ENCODE results near the gene TARM1.
"Not testable (repeated sequence)": the region's sequence is repeated elsewhere in the genome, so short reads cannot be mapped to it uniquely, and the experiment has no call there.

Gene TARM1

GRCh38 chr19:54081032-54081431 is at the start of gene TARM1:
Gene TARM1 (minus strand): TSS chr19:54081365. CDS start chr19:54081340, 25 bp downstream.
- no peak for DNase-seq

DNA sequence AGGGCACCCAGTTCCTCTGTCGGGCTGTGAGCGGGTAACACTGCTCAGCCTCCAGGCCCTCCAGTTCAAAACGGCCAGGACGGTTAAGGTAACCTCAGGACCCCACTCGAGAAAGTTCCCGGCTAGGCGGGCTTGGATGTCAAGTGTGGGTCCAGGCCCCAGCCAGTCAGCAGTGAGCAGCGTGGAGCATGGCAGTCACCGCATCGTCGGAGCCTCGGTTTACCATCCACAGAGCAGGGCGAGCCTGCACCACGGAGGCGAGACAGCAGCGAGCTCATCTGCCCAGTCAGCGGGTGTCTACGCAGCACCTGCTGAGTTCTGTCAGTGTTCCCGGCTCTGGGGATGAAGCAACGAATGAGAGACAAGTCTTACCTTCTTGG is 48.4 kb upstream of the TARM1 start:
- DNase-seq: no peak

- DNase-seq: no peak
Observed at GRCh38 chr19:54128796-54129616, 47.8 kb upstream of the TARM1 start.

DNA sequence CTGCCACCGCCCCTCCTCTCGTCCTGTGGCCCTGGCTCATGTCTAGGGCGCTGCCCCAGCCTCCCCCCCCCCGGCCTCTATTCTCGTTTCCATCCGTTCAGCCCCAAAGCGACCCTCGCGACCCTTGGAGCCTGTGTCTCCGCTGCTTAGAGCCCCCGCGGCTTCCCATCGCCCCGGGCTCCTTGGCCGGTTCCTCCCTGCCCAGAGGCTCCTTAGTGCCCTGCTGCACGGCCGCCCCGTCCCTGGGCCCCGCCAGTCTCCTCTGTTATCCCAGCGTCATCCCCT is 47.2 kb upstream of the TARM1 start:
- DNase-seq: no peak

DNA sequence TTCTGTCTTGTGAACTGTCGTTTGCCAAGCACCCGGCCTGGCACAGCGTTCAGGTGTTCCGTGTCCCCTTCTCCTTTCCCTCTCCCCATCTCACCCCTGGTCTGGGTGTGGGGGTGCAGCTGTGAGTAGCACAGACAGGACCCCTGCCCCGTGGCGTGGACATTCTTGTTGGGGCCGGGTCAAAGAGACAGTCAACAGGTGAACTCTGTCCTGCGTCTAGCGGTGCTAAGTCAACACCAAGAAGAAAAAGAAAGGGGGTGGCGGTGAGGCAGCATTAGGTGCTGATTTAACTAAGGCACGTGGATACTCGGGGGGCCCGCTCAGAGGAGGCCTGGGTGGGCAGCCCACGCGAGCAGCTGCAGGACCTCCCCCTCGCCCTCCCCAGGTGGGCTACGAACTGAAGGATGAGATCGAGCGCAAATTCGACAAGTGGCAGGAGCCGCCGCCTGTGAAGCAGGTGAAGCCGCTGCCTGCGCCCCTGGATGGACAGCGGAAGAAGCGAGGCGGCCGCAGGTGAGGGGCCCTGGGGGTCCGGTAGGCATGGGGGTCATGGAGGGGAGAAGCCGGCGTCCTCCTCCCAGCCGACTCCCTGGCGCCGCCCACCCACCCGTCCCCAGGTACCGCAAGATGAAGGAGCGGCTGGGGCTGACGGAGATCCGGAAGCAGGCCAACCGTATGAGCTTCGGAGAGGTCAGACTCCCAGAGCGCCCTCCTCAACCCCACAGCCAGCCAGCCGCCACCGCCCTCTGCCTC is 46.7 kb upstream of the TARM1 start:
- no peak for DNase-seq

- DNase-seq: no peak
Observed at GRCh38 chr19:54125713-54126112, 44.5 kb upstream of the TARM1 start.

DNA sequence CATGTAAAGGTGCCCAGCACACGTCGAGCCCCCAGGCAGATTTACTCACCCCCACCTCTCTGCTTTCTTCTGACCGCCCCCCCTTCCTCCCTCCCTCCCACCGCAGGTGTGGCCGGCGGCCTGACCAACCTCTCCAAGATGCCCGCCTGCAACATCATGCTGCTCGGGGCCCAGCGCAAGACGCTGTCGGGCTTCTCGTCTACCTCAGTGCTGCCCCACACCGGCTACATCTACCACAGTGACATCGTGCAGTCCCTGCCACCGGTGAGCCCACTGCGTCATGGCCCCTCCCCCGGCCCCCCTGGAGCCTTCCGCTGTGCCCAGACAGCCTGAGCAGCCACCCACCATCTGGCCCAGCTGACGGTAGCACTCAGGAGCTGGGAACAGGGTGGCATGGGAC is 43.2 kb upstream of the TARM1 start:
- no peak for DNase-seq

DNA sequence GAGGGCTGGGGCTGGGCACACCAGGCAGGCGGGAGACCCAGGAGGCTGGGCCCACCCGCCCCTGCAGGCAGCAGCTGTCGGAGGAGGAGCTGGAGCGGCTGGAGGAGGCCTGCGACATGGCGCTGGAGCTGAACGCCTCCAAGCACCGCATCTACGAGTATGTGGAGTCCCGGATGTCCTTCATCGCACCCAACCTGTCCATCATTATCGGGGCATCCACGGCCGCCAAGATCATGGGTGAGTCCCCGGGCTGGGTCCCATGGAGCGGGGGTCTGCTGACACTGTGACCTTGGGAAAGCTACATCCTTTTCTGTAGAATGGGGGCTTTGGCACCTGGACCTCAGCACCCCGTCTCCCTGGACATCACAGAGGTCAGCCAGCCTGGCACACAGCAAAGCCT is 42.5 kb upstream of the TARM1 start:
- no peak for DNase-seq

DNA sequence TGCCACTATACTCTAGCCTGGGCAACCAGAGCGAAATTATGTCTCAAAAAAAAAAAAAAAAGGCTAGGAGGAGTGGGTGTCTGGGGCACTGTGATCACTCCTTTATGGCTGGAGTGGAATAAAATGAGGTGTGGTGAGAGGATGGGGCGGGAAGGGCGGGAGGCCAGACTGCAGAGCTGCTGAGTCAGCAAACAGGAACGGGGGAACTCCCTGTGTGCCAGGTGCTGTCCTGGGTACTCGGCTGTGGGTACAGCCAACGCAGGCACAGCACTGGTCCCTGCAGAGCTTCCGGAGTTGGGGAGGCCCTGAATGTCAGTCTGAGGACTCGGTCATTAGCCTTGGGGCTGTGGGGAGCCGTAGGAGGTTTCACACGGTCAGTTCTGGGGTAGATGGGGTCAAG is 40.1 kb upstream of the TARM1 start:
- DNase-seq: no peak

DNA sequence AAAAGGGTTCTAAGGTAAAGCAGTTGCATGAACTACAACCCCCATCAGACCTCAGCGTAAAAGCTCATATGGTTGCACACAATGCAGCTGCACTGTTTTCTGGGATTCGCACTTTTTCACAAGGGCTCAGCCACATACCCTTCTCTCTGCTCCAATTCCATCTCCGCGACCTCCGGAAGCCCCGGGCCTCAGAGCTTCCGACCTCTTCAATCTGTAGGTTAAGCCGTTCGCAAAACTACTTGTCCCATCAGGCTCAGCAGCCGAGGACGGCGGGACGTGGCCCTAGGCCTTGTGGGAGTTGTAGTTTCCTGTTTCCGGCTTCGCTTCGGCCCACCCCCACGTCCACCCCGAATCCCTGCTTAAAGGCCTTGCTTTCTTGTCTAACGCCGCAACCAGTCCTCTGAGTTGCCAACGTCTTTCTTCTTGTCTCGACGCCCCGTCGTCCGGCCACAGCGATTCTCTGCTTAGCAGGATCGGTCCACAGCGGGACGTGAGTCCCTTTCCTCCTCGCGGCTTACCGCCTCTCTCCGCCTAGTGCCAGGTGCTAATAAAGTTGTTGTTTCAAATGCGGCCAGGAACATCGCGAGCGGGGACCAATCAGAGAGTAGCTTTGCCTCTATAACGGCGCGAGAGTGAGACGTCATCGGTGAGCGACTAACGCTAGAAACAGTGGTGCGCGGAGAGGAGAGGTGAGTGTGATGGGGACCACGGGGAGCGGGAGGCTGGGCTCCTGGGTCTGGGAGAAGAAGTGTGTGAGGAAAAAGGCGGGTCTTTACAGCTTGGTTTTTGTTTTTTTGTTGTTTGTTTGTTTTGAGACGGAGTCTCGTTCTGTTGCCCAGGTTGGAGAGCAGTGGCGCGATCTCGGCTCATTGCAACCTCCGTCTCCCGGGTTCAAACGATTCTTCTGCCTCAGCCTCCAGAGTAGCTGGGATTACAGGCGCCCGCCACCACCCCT is 34.2 kb upstream of the TARM1 start, which contains the start of the genes PRPF31 and TFPT:
Gene PRPF31, plus strand, starts transcription at position 646 of the 955 bp plus-strand sequence. CDS start 2,525 bp downstream, outside the sequence.
Gene TFPT, minus strand, starts transcription at position 549 of the 955 bp plus-strand sequence. Its CDS starts 388 bp downstream, at position 161.
- peak; percentile 97 for DNase-seq

DNA sequence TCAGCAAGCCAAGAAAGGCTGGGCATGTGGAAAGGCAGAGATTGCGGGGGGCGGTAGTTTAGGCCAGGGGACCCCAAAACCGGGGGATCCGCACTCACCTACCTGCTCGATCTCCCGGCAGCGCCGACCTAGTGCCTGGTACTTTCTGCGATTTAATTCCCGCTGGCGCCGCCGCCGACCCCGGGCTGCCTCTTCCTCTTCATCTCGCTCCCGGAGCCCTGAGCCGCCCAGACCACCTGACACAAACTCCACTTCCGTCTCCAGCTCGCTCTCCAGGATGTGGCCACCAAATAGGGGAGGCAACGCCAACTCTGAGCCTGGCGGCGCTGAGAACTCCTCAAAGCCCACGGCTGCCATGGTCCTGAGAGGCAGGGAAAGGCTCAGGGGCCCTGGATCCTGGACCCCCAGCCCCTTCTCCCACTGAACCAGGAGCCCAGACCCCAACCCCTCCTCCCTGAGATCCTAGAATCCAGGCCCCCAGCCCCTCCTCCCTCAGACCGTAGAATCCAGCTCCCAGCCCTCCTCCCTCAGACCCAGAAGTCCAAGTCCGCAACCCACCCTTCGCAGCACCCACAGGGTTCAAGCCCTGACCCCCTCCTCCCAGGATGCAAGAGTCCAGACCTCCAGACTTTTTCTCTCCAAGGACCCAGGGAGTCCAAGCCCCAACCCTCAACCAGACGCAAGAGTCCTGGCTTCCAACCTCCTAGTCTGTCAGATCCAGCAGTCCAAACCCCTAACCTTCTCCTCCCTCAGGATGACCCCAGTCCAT is 33.4 kb upstream of the TARM1 start:
- peak; percentile 23 for DNase-seq

DNA sequence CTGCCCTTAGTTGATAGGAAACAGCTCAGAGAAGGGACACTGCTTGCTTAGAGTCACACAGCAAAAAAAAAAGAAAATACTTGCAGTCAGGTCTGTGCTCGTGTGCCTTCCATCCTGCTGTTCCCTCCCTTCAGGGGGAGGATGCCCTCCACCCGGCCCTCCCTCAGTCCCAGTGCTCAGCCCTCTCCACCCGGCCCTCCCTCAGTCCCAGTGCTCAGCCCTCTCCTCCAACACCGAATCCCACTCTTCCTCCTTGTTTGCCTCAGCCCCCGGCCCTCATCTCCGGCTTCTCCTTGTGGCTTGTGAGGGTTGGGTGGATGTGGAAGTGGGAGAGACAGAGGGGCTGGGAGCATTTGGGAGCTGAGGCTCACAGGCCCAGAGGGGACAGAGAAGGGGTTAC is 28.5 kb upstream of the TARM1 start:
- DNase-seq: no peak

DNA sequence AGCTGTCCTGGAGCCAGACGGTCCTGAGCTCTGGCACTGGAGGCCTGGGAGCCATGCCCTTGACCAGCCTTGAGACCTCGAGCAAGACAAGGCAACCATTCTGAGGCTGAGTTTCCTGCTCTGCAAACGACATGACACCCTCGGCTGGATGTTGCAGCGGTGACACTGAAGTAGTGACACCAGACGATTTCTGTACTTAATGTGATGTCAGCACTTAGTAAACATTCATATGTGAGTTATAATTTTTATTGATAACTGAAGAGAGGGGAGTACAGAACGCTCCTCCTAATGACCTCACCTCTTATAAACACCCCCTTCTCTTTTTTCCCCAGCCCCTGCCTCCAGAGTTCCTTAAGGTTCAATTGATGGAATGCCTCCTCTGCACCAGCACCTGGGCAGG is 27.3 kb upstream of the TARM1 start:
- no peak for DNase-seq

DNA sequence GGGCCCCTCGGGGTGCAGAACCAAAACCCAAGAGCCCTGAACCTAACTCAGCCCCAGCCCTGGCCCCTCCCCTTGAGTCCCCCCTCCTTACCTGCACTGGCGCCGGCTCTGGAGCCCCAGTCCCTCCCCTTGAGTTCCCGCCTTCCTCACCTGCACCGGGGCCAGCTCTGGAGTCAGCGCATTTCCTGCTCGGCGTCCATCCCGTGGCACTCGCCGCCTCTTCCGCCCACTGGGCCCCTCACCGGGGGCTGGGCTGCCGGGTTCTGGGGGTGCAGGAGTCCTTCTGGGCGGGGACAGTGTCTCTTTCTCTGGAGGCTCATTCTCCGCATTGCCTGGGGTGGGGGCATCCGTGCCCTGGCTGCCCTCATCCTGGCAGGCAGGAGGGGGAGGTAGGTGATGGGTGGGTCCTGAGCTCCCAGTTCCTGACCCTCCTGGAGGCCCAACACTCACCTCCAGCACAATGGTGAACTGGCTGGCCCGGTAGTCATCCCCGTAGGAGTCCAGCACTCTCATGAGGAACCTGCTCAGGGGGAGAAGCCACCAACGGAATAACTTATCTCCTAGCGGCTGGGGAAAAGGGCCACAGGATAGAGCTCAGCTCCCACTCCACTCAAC is 26.8 kb upstream of the TARM1 start:
- DNase-seq: no peak

DNA sequence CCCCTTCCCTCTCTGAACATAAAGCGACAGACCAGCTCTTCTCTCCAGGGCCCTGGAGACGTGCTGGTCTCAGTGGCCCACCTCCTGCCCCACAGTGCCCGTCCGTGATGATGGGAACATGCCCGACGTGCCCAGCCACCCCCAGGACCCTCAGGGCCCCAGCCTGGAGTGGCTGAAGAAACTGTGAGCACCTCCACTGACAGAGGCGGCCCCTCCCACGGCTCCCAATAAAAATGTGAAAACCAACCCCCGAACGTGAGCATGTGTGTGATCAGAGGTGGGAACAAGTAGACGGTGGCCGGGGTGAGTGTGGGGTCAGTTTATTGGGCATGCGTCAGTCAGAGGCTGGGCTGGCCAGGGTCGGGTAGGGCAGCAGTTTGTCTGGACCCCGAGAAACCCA is 25.6 kb upstream of the TARM1 start:
- DNase-seq: no peak

DNA sequence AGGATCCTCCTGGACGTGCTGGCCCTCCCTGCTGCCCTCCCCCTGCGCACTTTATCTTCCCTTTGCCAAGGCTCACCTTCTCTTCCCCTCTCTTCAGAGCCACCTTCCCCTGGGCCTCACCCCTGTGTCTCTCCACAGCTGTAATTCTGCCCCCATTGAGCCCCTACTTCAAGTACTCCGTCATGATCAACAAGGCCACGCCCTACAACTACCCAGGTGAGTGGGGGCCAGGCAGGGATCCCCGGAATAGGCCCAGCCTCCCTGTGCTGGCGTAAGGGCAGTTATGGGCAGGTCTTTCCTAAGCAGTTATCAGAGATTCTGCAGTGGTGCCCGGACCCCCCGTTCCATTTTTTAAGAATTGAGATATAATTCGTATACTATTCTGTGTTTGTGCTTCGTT is 24.6 kb upstream of the TARM1 start:
- DNase-seq: no peak

DNA sequence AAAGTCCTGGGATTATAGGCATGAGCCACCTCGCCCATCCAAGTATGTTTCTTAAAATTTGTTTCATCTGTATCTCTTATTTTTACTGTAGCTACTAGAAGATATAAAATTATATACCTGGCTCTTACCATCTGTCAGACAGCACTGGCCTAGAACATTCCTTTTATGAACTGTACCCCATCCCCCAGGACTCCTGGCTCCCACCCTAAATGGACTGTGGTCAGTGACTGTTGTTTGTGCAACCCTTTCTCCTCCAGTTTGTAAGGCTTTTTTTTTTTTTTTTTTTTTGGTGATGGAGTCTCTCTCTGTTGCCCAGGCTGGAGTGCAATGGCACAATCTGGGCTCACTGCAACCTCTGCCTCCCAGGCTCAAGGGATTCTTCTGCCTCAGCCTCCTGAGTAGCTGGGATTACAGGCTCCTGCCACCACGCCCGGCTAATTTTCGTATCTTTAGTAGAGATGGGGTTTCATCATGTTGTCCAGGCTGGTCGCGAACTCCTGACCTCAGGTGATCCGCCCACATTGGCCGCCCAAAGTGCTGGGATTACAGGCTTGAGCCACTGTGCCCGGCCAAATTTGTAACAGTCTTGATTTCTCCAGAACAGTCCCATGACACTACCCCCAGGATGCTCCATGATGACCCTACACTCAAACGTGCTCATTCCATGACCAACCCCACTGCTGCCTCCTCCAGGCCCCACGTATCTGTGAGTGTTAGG is 24.0 kb upstream of the TARM1 start:
- no peak for DNase-seq

- peak; percentile 94 for DNase-seq
Observed at GRCh38 chr19:54102421-54103169, 21.4 kb upstream of the TARM1 start, which contains the start of gene NDUFA3. Gene NDUFA3 (plus strand): TSS chr19:54102855. CDS start chr19:54102879, 24 bp downstream.

- no peak for DNase-seq
Observed at GRCh38 chr19:54100561-54100960, 19.4 kb upstream of the TARM1 start, which contains the start of gene OSCAR. Gene OSCAR (minus strand): TSS chr19:54100803. CDS start chr19:54100792, 11 bp downstream.

- DNase-seq: not testable (repeated sequence)
Observed at GRCh38 chr19:54099903-54100255, 18.7 kb upstream of the TARM1 start.

Data from activated T-cell treated with anti-CD3 and anti-CD28 coated beads for 4 hours (primary cell).